HG03378 (cell line): Measurements from ENCODE around the gene SPPL2A.
A peak's percentile ranks its signal among the peaks of the same experiment; 100 is the strongest.
"Not testable (repeated sequence)": the region's sequence is repeated elsewhere in the genome, so short reads cannot be mapped to it uniquely, and the experiment has no call there.

Experiments used
- ATAC-seq: cut with Tn5 transposase; IDR thresholded peaks from one replicate; pipeline ENCODE4 v1.9.1; 2021; ENCODE audit warnings: mild to moderate bottlenecking, moderate library complexity; ENCODE audit not compliant: unreplicated experiment

SPPL2A gene

GRCh38 chr15:50765195-50765967 is at the start of gene SPPL2A:
SPPL2A (minus strand) TSS chr15:50765706; CDS start chr15:50765533, 173 bp downstream.
- peak; percentile 80 for ATAC-seq

- ATAC-seq, result no peak
Measured at GRCh38 chr15:50814634-50815033, 49.1 kb upstream of the SPPL2A start.

GRCh38 chr15:50813865-50814264 is 48.4 kb upstream of the SPPL2A start:
- no peak for ATAC-seq

DNA sequence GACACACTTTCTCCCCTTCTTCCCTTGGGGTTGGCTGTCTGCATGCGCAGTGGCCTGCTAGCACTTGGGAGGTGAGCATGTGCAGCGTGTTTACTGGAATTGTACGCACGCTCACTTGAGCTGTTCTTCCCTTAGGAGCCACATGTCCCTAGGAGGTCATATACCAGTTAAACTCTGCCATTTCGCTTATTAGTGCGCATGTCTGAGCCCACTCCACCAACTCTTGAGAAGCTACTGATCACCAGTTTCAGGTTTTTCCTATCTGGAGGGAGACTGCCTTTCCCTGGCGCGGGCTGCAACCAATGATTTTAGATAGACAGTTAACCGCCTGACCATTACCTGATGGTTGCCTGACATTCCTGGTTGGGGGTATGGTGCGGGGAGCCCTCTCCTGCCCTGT is 47.6 kb upstream of the SPPL2A start:
- ATAC-seq, result no peak

DNA sequence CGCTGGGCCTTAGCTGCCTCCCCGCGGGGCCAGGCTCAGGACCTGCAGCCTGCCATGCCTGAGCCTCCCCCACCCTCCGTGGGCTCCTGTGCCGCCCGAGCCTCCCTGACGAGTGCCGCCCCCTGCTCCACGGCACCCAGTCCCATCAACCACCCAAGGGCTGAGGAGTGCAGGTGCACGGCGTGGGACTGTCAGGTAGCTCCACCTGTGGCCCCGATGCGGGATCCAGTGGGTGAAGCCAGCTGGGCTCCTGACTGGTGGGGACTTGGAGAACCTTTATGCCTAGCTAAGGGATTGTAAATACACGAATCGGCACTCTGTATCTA is 46.6 kb upstream of the SPPL2A start:
- not testable (repeated sequence) for ATAC-seq

- ATAC-seq, result not testable (repeated sequence)
Measured at GRCh38 chr15:50811461-50812180, 46.1 kb upstream of the SPPL2A start.

DNA sequence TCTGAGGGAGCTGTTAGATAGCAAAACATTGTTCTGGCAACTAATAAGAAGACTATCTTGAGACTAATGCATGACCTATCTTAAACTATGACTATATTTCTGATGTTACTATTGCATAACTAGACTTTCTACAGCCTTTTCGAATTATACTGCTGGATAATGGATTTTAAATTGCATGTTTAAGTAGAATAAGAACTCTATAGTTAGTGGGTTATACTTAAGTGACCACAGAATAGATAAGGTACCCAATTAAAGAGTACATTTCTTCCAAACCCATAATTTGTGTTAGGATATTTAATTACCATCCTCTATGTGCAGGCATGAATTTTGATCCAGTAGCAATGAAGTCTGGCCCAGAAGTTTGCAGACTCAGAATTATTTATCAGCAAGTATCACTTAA is 44.6 kb upstream of the SPPL2A start:
- ATAC-seq, result no peak

GRCh38 chr15:50808728-50809127 is 43.2 kb upstream of the SPPL2A start:
- ATAC-seq, result no peak

DNA sequence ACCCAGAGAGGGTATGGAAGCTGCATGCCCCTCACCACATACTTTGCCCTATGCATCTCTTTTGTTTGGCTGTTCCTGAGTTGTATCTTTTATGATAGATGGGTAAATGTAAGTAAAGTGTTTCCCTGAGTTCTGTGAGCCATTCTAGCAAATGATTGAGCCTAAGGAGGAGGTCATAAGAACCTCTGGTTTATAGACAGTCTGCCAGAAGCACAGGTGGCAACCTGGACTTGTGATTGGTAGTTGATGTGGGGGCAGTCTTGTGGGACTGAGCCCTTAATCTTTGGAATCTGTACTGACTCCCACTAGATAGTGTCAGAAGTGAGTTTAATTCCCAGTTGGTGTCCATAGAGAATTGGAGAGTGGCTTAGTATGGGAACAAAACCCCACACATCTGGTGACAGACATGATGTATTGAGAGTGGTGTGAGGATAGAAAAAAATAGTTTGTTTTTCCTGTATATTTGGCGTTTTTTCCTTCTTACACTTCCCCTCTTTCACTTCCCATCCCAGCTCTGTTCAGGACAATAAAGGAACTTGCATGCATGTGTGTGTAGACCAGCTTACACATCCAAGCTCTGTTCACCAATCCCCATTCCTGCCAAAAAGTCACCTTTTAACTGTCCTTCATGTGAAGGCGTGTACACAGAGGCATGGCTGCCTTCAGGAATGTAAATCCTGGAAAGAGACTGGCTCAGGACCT is 38.1 kb upstream of the SPPL2A start:
- ATAC-seq, result no peak

- ATAC-seq, result no peak
Measured at GRCh38 chr15:50800715-50801114, 35.2 kb upstream of the SPPL2A start.

- no peak for ATAC-seq
Measured at GRCh38 chr15:50798684-50799083, 33.2 kb upstream of the SPPL2A start.

DNA sequence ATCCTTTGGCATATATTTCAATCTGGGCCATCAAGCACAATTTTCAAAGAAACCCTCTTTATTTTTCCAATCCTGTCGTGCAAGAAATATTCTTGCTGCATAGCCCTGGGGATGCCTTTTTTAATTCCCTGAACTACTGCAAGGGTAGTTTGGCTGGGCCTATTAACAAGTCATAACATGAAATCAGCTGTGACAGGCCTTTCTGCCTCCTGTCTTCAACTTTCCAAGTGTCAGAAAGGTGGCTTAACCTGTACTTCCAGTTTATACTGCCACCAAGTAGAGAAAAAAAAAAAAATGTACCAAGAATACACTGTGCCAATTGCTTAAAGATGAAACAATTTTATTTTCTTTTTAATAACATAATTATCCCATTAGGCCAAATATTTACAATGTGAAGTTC is 32.4 kb upstream of the SPPL2A start:
- ATAC-seq, result no peak

GRCh38 chr15:50791486-50791885 is 26.0 kb upstream of the SPPL2A start:
- no peak for ATAC-seq

- ATAC-seq, result no peak
Measured at GRCh38 chr15:50790778-50791453, 25.4 kb upstream of the SPPL2A start.

DNA sequence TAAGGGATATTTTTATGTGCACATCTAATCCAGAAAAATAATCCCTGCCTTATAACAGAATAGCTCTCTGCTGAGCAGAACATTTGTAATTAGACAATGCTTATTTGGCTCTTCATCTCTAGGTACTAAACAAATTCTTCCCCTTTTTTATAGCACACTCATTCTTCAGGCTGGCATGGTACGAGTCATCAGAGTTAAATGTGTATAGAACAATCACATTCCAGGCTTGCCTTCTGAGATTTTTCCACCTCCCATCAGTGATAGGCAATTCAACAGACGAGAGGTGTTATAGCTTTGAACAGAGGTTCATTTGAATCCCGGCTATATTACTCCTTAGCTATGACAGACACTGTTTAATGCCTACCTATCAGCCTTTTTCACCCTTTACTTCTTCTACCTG is 21.4 kb upstream of the SPPL2A start:
- ATAC-seq, result no peak

DNA sequence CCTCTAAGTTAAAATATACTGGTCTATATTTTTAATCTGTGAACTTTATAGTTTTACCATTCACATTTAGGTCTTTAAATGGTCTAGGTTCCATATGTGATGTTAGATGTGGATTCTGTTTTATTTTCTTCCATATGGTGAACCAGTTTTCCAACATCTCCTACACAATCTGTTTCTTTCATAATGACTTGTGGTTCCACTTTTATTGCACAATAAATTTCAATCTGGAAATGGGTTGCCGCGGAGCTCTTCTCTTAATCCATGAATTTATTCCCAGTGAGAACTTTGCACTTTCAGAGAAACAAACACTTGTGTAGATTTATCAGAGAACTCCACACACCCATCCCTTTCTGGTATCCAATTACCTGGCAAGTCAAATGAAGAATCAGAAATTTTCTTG is 20.9 kb upstream of the SPPL2A start:
- no peak for ATAC-seq

DNA sequence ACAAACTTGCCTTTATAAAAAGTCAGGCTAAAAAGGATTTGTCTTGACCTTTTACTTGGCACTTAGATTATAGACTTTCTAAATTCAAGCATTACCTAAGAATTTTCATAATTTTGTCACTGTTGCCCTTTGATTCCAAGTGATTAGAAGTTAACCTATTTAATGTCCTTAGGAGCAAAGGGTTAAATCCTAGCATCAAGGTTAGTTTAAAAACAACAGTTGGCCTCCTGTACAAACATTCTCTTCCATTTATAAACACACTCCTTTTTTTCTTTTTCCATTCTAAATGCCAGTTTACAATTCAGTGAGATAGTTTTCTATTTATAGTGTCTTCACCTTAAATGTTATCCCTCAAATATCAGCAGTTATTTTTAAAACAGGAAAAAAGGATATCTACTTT is 18.4 kb upstream of the SPPL2A start:
- no peak for ATAC-seq

DNA sequence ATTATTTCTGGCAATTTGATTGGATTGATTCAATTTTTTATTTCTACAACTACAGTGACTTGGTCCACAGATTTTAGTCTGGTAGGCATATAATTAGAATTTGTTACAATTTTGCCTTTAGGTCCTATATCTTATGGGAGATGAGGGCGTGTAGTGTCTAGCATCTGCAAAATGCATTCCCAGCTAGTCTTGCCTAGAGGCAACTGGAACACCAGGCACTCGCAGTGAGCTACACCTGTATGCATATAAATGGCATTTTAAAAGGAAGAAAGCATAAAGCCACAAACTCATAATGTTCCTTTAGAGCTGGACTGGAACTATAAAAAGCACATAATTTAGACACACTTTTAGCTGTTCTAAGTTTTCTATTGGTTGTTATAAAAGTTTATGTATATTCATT is 17.9 kb upstream of the SPPL2A start:
- ATAC-seq, result no peak

DNA sequence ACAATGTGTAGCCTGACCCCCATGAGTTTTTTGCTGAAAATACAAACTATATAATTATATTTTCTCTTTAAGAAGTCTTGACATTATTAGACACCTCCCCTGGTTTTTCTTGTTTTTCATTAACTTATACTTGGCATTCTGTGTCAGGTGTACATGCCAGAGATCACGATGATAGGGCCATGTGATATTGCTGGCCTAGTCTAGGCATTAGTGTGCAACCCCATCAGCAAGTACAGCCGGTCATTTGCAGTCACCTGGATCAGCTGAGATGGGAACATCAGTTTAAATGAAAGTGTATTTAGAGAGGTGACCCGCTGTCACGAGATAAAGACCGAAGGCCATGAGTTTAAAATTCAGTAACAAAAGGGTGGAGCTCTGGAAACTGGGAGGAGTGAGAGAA is 12.6 kb upstream of the SPPL2A start:
- ATAC-seq, result no peak

DNA sequence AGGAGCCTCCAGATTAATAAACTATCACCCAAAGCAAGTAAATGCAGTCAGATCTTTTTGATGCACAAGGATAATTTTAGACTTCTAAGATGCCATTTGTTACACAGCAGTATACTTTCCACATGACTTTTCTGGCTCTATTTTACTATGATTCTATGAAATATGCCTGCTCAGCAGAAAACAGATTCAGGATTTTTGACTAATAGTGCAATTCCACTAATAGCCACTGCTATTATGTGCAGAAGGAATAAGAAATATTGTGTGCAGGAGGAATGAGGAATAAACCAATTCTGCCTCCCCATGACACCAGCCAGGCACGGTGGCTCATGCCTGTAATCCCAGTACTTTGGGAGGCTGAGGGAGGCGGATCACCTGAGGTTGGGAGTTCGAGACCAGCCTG is 11.5 kb upstream of the SPPL2A start:
- no peak for ATAC-seq

- no peak for ATAC-seq
Measured at GRCh38 chr15:50774450-50774849, 8.9 kb upstream of the SPPL2A start.
